Activated T-helper 17 cell treated with anti-CD3 and anti-CD28 coated beads, Interleukin-2, amount 50 U/mL, for 72 hours (primary cell): Measurements from ENCODE around the gene TENM4. TPM values are rescaled to one million over a fixed set of nuclear protein-coding genes. Genes with fewer than 3 reads are reported as not detected.

Source experiments
- ATAC-seq: fragments of 150-1000 bp; cut with Tn5 transposase; replicated peaks from 2 replicates; pipeline ENCODE4 v1.10.0; 2021; ENCODE audit warnings: mild to moderate bottlenecking, moderate library complexity
- H3K27ac Mint-ChIP-seq: one replicate; pipeline ENCODE4 v1.8.0; 2022; ENCODE audit warnings: mixed read lengths
- H3K27me3 Mint-ChIP-seq: one replicate; pipeline ENCODE4 v1.8.0; 2022; ENCODE audit warnings: mixed read lengths
- H3K36me3 Mint-ChIP-seq: one replicate; pipeline ENCODE4 v1.8.0; 2022; ENCODE audit warnings: low read depth, mild to moderate bottlenecking, mixed read lengths
- H3K4me1 Mint-ChIP-seq: one replicate; pipeline ENCODE4 v1.8.0; 2022; ENCODE audit warnings: mixed read lengths
- H3K4me3 Mint-ChIP-seq: one replicate; pipeline ENCODE4 v1.8.0; 2022; ENCODE audit warnings: mild to moderate bottlenecking, mixed read lengths
- H3K9me3 Mint-ChIP-seq: one replicate; pipeline ENCODE4 v1.8.0; 2022; ENCODE audit warnings: mixed read lengths
- total RNA-seq, 2 donors: library from RNA; stranded (reverse); gene quantifications; one replicate each; pipeline ENCODE4 v1.2.3, GENCODE V29; 2022

The TENM4 gene
- total RNA-seq, 2 donors from 2014 or later: 0.15 TPM; not detected in 1

DNA sequence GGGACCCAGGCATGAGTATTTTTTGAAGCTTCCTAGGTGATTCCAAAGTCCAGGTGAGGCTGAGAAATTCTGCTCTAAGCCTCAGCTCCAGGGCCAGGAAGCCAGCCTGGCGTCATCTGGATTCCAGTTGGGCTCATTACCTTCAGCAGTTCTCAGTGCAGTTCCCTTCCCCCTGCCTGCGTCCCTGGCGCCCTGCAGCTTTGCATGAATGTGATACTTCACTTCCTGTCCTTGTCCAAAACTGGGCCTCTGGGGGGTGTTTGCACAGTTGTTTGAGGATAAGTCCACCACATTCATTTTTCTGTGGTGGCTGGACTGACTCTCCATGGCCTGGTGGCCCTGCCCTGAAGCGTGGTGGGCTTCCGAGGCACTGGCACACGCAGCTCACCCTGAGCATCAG, 98.1 kb downstream of the TENM4 start:
- H3K36me3 Mint-ChIP-seq: no peaks in the 10 kb centered on the region
- no peak overlapping the region for H3K27ac Mint-ChIP-seq
- no peaks in the 10 kb centered on the region for H3K27me3 Mint-ChIP-seq
- no peak for ATAC-seq
- H3K9me3 Mint-ChIP-seq: no peaks in the 10 kb centered on the region
- H3K4me3 Mint-ChIP-seq: no peak overlapping the region
- no peaks in the 10 kb centered on the region for H3K4me1 Mint-ChIP-seq

DNA sequence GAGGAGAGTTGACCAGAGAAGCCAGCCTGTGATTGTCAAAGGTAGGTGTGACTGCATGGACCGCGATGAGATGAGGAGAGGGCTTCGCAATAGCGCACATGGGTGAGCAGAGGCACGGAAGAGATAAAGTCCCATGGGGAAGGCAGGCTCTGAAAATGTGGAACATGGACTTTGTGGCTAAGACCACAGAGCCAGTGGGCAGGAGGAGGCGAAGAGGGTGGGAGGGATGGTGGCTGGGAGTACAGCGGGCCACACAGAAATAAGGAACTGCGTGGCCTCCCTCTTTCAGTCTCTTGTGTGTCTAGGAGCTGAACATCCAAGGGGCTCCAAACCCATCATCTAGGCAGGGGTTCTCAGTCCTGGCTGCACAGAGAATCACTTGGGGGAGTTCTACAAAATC, 98.6 kb downstream of the TENM4 start:
- ATAC-seq: no peak
- no peak overlapping the region for H3K4me3 Mint-ChIP-seq
- no peaks in the 10 kb centered on the region for H3K36me3 Mint-ChIP-seq
- no peaks in the 10 kb centered on the region for H3K9me3 Mint-ChIP-seq
- H3K27me3 Mint-ChIP-seq: no peaks in the 10 kb centered on the region
- H3K27ac Mint-ChIP-seq: no peak overlapping the region
- no peaks in the 10 kb centered on the region for H3K4me1 Mint-ChIP-seq

DNA sequence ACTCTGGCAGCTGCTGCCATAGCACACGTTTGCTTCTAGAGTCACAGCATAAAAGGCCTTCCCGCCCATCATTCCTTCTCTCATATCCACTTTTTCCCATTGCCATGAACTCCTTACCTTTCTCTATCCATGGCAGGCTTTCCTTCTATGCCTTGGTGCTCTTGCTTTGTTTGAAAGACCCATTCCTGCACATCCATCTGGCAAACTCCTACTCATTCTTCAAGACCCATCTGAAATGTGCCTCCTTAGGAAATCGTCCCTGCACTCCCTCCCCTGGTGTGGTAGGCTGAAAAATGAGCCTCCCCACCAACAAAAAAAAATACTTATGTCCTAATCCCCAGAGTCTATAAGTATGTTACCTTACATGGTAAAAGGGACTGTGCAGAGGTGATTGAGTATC, 100.3 kb downstream of the TENM4 start:
- Mint-ChIP-seq H3K27me3 (no peaks in the 10 kb centered on the region), H3K36me3 (no peaks in the 10 kb centered on the region), H3K27ac (no peak overlapping the region), H3K4me3 (no peak overlapping the region), H3K9me3 (no peaks in the 10 kb centered on the region), H3K4me1 (no peaks in the 10 kb centered on the region)
- ATAC-seq: no peak

- Mint-ChIP-seq H3K27me3 (no peaks in the 10 kb centered on the region), H3K4me1 (no peaks in the 10 kb centered on the region), H3K36me3 (no peaks in the 10 kb centered on the region), H3K9me3 (peaks cover 4% of the 10 kb centered on the region), H3K4me3 (no peak overlapping the region), H3K27ac (no peak overlapping the region)
- ATAC-seq: no peak
These were observed 103.9 kb downstream of the TENM4 start for GRCh38 chr11:79336797-79337517.

DNA sequence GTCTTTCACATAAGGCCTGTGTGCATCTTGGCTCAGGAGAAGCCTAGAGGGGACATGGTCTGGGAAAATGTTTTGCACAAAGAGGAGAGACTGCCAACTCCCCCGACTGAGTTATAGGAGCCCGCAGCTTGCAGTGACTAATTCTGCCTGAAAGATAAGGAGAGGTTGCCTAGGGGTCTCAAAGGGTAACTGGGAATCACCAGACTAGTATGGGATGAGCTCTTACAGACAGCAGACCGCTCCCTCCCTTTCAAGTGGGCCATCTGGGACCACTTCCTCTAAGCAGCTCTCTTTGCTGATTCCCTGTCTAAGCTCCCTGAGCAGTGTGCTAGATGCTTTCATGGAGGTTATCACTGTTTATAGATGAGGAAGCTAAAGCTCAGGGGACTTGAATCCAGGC, 105.1 kb downstream of the TENM4 start:
- Mint-ChIP-seq H3K27ac (no peak overlapping the region), H3K27me3 (no peaks in the 10 kb centered on the region), H3K9me3 (peaks cover 4% of the 10 kb centered on the region), H3K36me3 (no peaks in the 10 kb centered on the region), H3K4me1 (no peaks in the 10 kb centered on the region), H3K4me3 (no peak overlapping the region)
- no peak for ATAC-seq

GRCh38 chr11:79333355-79333754, 107.5 kb downstream of the TENM4 start:
- peaks cover 4% of the 10 kb centered on the region for H3K9me3 Mint-ChIP-seq

GRCh38 chr11:79332017-79332416, 108.8 kb downstream of the TENM4 start:
- Mint-ChIP-seq H3K27ac (no peak overlapping the region), H3K36me3 (no peaks in the 10 kb centered on the region), H3K27me3 (peaks cover 4% of the 10 kb centered on the region), H3K4me1 (no peaks in the 10 kb centered on the region), H3K9me3 (peaks cover 4% of the 10 kb centered on the region), H3K4me3 (no peak overlapping the region)
- ATAC-seq: no peak

More at GRCh38 chr11:79333355-79333754, 107.5 kb downstream of the TENM4 start:
- Mint-ChIP-seq H3K4me3 (no peak overlapping the region), H3K27me3 (peaks cover 4% of the 10 kb centered on the region), H3K36me3 (no peaks in the 10 kb centered on the region), H3K27ac (no peak overlapping the region), H3K4me1 (no peaks in the 10 kb centered on the region)
- no peak for ATAC-seq

DNA sequence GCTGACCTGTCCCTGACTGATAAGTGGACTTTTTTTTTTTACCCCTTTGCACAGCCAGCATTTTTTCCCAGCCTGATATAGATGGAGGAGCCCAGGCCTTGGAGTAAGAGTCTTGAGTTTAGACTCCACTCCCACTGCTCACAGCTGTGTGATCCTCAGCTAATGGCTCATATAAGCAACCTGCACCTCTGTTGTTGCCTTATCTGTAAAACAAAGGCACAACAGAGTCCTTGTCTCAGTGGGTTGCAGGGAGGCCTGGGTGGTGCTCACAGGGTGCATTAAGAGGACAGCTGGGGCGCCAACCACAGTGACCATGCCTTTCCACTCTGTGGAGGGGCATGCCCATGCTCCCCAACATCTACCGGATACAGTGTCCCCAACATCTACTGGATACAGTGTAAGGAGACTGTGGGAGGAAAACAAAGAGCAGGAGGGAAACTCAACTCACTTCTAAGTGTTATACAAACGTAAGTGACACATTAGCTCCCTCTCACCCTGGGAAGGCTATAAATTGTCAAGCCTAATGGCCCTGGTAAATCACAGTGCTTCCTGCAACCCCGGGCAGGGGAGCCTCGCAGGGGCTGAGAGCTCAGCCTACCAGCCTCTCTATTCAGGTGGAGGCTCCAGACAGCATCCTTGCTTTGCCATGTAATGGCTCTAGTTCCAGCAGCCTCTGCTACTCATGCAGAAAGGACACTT, 109.5 kb downstream of the TENM4 start:
- Mint-ChIP-seq H3K27me3 (peaks cover 6% of the 10 kb centered on the region), H3K9me3 (peaks cover 8% of the 10 kb centered on the region), H3K4me3 (no peak overlapping the region), H3K27ac (no peak overlapping the region), H3K4me1 (no peaks in the 10 kb centered on the region), H3K36me3 (no peaks in the 10 kb centered on the region)
- no peak for ATAC-seq

- Mint-ChIP-seq H3K27me3 (peaks cover 10% of the 10 kb centered on the region), H3K36me3 (no peaks in the 10 kb centered on the region), H3K9me3 (peaks cover 10% of the 10 kb centered on the region), H3K4me3 (no peak overlapping the region), H3K4me1 (no peaks in the 10 kb centered on the region), H3K27ac (no peak overlapping the region)
- ATAC-seq: no peak
These were observed 110.2 kb downstream of the TENM4 start for GRCh38 chr11:79330651-79331050.

DNA sequence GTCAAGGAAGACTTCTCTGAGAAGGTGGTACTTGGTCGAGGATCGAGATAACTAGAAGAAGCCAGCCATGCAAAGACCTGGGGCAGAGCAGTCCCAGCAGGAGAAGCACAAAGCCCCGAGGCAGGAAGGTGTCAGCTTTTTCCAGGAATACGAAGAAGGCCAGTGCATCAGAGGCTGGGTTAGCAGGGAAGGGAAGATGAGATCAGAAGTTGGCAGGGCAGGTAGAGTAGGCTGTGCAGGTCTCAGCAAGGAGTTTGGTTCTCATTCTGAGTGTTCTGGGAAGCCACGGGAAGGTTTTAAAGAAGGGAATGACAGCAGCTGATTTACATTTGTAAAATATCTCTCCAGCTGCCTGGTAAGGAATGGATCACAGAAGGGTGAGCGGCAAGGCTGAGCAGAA, 111.3 kb downstream of the TENM4 start:
- Mint-ChIP-seq H3K27ac (no peak overlapping the region), H3K27me3 (peaks cover 10% of the 10 kb centered on the region), H3K4me1 (no peaks in the 10 kb centered on the region), H3K9me3 (peaks cover 10% of the 10 kb centered on the region), H3K36me3 (no peaks in the 10 kb centered on the region), H3K4me3 (no peak overlapping the region)
- no peak for ATAC-seq

GRCh38 chr11:79328402-79328801, 112.4 kb downstream of the TENM4 start:
- H3K4me3 Mint-ChIP-seq: no peak overlapping the region
- H3K4me1 Mint-ChIP-seq: no peaks in the 10 kb centered on the region
- peaks cover 10% of the 10 kb centered on the region for H3K9me3 Mint-ChIP-seq
- no peaks in the 10 kb centered on the region for H3K36me3 Mint-ChIP-seq
- no peak for ATAC-seq
- H3K27ac Mint-ChIP-seq: no peak overlapping the region
- peaks cover 10% of the 10 kb centered on the region for H3K27me3 Mint-ChIP-seq

DNA sequence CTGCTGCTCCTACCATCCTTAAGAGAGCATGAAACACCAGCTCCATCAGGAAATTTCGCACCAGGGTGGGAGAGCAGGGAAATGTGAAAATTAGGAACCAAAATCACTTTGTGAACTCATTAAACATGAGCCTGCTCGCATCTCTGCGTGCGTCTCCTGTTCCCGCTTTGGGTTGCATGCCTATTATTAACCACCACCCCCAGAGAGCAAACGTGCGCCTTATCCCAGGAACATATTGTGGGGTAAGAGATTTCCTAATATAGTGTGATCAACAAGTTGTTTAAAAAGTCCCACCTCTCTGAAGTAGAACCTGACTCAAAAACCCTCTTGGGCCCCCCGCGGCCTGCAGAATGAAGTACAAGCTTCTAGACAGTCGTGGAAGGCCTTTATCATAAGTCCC, 115.0 kb downstream of the TENM4 start:
- Mint-ChIP-seq H3K27ac (no peak overlapping the region), H3K27me3 (peaks cover 10% of the 10 kb centered on the region), H3K4me3 (no peak overlapping the region), H3K9me3 (peaks cover 6% of the 10 kb centered on the region), H3K4me1 (no peaks in the 10 kb centered on the region), H3K36me3 (no peaks in the 10 kb centered on the region)
- no peak for ATAC-seq

GRCh38 chr11:79321263-79321662, 119.6 kb downstream of the TENM4 start:
- peaks cover 2% of the 10 kb centered on the region for H3K9me3 Mint-ChIP-seq

DNA sequence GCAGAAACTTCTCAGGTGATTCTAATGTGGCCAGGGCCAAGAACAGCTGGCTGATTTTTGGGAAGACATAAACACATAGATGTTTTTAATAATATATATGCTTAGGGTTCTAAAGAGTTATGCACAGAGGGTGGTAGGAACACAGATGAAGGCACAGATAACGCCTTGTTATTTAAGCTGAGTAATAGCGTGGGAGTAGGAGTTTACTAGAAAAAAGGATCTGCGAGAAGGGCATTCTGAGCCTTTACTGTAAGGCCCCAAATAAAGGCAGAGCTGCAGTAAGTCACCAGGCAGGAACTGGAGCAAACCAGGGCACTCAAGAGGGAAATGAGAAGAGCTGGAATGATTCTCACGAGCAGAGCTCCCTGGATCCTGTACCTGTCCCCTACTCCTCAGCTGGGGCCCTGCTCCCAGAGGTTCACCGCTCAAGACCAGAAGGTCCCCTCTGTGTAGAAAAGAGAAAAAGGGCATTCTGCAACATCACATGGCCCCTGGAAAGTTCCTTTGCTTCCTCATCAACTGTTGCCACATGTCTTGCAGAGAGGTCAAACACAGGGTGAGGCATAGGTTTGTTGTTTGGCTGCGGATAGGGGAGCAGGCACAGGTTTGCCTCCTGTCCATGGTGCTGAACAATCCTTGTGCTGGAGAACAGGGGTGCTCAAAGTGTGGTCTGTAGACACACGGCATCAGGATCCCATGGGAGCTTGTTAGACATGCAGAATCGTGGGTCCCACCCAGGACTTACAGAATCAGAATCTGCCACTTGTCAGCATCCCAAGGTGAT, 125.7 kb downstream of the TENM4 start:
- Mint-ChIP-seq H3K36me3 (no peaks in the 10 kb centered on the region), H3K4me3 (no peak overlapping the region), H3K4me1 (no peaks in the 10 kb centered on the region), H3K9me3 (peaks cover 10% of the 10 kb centered on the region), H3K27me3 (peaks cover 9% of the 10 kb centered on the region), H3K27ac (no peak overlapping the region)
- ATAC-seq: no peak

More at GRCh38 chr11:79321263-79321662, 119.6 kb downstream of the TENM4 start:
- Mint-ChIP-seq H3K27me3 (peaks cover 9% of the 10 kb centered on the region), H3K36me3 (no peaks in the 10 kb centered on the region), H3K4me1 (no peaks in the 10 kb centered on the region), H3K4me3 (no peak overlapping the region), H3K27ac (no peak overlapping the region)
- no peak for ATAC-seq

DNA sequence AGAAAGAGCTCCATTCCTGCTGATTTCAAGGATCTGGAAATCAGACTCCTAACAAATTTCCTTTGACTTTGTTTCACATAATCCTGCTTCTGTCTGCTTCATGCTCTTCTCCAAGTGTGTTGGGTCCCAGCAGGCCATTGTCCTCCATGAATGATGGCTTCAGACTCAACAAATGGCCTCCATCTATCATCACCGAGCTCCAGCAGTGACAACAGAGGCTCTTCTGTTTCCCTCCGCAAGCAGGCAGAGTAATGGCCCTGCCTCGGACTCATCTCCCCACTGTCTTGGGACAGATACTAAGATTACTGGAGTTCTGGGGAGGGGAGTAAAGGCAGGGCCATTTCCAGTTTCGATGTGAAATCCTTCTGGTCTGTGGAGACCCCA, 127.3 kb downstream of the TENM4 start:
- Mint-ChIP-seq H3K4me1 (no peaks in the 10 kb centered on the region), H3K36me3 (no peaks in the 10 kb centered on the region), H3K27ac (no peak overlapping the region), H3K27me3 (peaks cover 4% of the 10 kb centered on the region), H3K4me3 (no peak overlapping the region), H3K9me3 (peaks cover 10% of the 10 kb centered on the region)
- no peak for ATAC-seq
